Glomerular endothelial cell (primary cell): ENCODE results near the gene HERC3. TPM values are rescaled to one million over a fixed set of nuclear protein-coding genes. Genes with fewer than 3 reads are reported as not detected.

Source experiments
- DNase-seq: peaks from one replicate; pipeline ENCODE4 v3.0.0-alpha.2; 2011; ENCODE audit warnings: low read depth, low spot score; ENCODE audit errors: extremely low read depth
- total RNA-seq: library from RNA; depleted of rRNA; stranded (reverse); fragments of >200 nt; gene quantifications from 2 replicates; pipeline ENCODE4 v1.2.3, GENCODE V29; 2015

Gene HERC3
- total RNA-seq, 1 donor from 2014 or later, result 9.1 TPM

GRCh38 chr4:88659055-88659889, 67.0 kb downstream of the HERC3 start:
- peak; percentile 54 for DNase-seq

GRCh38 chr4:88659890-88660208, 67.6 kb downstream of the HERC3 start:
- no peak for DNase-seq

DNA sequence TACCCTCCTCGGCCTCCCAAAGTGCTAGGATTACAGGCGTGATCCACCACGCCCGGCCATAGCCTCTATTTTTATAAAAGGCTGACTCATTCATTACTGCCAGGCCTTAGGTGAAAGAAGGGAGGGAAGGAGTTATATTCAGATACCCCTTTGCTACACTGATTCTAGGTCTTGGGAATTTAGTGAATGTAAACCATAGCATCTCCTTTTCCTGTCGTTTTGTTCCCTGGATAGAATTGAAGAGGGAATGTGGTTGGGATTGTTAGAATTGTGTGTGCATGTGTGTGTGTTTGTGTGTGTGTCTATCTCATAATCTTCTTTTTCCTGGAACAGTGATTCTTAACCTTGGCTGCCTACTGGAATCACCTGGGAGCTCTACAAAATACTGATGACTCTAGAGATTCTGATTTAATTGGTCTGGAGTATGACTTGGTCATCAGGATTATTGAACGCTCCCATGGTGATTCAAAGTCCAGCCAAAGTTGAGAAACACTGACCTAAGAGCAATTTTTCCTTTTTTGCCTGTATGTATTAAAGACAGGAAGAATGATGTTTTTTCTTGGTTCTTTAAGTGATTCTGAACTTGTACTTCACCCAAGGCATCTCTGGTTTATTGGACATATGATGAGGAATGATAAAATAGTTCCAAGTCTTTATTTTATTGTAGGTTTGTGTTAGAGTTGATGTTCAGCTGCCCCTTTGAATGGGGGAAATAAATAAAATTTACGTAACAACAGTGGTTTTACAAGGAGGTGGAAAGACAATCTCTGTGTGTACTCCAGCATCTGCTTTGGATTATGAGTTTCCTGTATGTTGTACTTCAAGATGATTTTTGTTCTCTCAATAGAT, 68.4 kb downstream of the HERC3 start:
- DNase-seq, result no peak

DNA sequence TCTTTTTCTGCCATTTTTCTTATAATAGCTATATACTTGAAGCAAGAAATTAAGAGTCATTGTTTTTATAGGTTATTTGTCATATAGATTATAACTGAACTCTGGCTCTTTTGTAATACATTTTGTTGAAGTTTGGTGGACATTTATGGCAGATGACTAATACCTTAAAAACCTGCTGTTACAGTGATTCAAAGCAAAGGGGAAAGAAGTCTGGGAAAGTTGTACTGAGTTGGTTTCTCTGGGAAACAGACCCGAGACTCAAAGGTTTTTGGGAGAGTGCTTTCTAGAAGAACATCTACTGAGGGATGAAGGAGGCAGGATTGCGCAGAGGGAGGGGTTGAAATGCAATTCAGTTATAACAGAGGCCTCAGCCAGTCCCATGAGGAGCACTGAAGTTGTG, 69.5 kb downstream of the HERC3 start:
- DNase-seq, result no peak

GRCh38 chr4:88672987-88673386, 80.7 kb downstream of the HERC3 start:
- no peak for DNase-seq

- no peak for DNase-seq
Observed at GRCh38 chr4:88673886-88674285, 81.6 kb downstream of the HERC3 start.

- DNase-seq, result no peak
Observed at GRCh38 chr4:88674565-88674964, 82.3 kb downstream of the HERC3 start.

DNA sequence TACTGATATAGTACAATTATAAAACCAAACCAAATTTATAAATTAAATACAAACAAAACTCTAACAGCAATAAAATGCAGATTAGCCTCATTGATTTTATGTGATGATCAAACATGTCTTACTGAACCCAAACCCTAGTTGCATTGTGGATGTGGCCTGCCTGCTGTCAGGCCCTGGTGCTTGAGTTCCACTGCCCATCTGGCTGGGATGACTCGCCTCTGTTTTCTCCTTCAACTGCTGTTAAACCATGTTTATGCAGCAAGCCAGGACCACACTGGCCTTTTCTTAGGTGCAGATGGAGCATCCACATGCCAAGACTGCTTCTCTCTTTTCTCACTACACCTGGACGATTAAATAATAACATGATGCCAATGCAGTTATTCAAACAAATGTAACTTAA, 82.7 kb downstream of the HERC3 start:
- no peak for DNase-seq

DNA sequence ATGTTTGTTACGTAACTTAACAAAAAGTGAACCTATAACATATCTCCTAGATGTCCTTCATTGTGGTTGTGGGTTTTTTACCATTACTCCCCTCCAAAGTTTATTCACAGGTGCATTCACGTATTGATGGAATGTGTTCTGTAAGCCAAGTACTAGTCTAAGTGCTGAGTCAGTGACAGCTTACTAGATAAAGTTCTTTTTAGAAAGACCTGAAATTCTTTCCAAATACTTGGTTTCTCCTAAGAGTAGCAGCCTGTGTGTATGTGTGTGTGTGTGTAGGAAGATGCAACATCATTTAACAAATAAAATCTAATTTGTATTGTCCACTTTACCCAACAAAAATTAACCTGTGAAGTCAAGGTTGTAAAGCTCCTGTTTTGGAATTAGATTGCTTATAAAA, 83.3 kb downstream of the HERC3 start:
- DNase-seq, result no peak

DNA sequence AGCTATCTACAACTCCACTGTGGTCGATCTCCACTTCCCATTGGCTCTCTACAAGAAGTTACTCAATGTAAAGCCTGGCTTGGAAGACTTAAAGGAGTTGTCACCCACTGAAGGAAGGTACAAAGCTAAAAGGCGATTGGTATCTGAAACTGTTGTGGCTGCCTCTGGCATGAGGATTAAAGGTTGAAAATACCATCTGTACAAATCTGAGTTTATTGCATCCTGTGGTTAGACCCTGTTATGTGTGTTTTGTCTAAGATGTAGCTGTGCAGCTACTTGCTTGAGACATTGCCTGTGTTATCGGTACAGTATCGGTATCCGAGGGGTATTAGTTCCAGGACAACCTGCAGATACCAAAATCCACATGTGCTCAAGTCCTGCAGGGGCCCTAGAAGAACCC, 88.9 kb downstream of the HERC3 start:
- DNase-seq, result no peak

DNA sequence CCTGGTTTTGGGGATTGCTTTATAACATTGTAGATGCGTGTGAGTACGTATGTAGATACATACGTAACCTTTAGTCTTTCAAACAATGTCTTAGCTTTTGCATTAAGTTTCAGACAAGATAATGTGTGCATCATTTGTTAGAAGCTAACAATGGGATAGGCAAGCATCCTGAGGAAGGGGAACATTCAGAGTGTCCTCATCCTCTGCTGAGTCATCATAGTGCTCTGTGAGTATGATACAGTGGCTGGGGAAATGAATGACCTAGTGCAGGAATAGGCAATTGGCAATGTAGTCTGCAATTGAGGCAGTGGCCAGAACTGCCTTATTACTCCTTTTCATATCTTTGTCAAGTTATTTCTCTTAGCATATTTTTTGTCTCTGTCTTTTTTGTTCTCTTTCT, 98.1 kb downstream of the HERC3 start:
- no peak for DNase-seq

GRCh38 chr4:88693792-88694191, 101.5 kb downstream of the HERC3 start:
- peak; percentile 61 for DNase-seq

GRCh38 chr4:88696630-88697029, 104.3 kb downstream of the HERC3 start:
- no peak for DNase-seq

DNA sequence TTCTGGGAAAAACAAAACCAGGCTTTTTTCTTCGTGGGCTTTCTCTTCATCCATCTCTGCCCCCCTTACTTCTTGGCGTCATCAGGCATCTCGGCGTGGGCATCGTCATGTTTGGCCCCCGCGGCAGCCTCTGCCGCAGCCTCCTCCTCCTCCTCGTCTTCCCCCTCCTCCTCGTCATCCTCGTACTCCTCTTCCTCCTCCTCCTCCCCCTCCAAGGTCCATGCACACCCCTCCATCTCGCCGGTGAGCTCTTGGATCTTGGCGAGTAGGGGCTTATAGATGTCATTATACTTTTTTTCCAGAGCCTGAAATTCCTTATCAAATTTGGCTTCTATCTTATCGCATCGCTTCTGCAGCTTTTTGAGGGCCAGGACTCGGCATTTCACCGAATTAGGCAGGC, 104.9 kb downstream of the HERC3 start:
- no peak for DNase-seq

DNA sequence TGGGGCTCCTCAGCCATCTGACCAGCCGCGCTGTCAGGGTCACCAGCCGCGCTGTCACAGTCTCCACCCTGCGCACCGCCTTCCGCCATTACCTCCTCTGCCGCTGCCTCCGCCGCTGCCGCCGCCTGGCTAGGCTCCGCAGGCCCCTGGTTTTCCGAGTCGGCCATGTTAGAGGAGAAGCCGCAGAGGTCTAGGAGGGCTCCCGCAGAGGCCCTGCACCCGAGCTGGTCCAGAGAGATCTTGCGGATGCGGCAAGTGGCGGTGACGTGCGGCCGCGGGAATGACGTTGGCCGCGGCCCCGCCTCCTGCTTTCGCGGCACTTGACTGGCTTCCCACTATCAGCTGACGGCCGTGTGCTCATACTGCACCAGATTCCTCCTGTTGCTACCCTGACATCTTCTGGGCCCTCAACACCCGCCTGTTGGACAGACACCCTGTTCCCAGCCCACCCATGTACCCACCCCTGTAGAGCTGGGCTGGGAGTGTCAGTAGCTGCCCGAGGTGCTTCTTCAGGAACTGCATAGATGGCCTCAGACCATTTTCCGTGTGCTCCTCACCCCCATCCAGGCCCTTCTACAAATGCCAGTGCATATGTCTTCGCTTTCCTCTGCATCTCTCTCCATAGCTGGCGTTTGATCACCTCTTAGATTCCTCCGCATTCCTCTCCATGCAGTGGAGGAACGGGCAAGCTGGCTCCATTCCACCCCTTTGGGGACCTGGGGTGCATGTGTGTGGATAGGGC, 105.5 kb downstream of the HERC3 start, which contains the start of gene NAP1L5:
NAP1L5 (minus strand) TSS at position 242 of the 742 bp plus-strand sequence; CDS start at position 167, 75 bp downstream.
- DNase-seq, result no peak

- no peak for DNase-seq
Observed at GRCh38 chr4:88698519-88698918, 106.2 kb downstream of the HERC3 start.

DNA sequence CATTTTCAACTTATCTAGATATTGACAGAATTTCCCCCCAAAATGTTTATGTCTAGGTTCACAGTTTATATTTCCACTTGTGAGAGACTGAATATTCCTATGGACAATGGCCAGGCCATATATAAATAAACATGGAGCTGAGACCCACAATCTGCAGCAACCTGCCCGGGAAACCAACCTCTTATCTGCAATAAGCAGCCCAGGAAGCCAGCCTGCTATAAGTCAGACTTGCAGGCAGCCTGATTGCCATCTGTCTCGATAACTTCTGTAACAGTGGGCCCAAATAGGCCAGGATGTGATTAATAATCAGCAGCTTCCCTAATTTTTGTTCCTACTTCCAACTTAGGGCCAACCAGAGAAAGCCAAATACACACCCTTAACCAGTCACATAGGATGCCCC, 110.5 kb downstream of the HERC3 start:
- no peak for DNase-seq

DNA sequence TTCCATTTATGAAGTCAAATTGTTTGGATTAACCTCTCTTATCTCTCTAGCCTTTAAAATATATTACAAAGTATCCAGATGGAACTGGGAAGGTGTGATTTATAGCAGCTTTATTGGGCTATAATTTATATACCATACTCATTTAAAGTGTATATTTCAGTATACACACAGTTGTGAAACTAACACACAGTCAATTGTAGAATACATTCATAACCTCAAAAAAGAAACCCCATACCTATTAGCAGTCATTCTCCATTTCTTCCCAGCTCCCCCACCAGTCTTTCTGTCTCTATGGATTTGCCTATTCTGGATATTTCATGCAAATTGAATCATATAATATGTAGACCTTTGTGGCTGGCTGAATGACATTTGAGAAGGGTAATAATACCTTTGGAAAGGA, 112.9 kb downstream of the HERC3 start:
- DNase-seq, result no peak

GRCh38 chr4:88705805-88706492, 113.7 kb downstream of the HERC3 start:
- DNase-seq, result no peak

DNA sequence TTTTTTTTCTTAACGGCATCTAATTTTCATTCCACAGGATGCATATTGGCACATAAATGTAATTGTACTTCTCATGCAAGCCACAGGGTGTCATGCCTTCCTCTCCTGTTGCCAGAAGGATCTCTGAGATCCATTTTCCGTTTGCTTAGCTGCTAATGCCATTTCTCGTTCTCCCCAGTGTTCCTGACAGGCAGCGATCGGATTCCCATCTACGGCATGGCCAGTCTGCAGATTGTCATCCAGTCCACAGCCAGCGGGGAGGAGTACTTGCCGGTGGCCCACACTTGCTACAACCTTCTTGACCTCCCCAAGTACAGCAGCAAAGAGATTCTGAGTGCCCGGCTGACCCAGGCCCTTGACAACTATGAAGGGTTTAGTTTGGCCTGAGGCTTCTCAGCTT, 114.3 kb downstream of the HERC3 start:
- no peak for DNase-seq

GRCh38 chr4:88709989-88710388, 117.7 kb downstream of the HERC3 start:
- no peak for DNase-seq
